ENCODE results near the gene PRKAA1.

DNA sequence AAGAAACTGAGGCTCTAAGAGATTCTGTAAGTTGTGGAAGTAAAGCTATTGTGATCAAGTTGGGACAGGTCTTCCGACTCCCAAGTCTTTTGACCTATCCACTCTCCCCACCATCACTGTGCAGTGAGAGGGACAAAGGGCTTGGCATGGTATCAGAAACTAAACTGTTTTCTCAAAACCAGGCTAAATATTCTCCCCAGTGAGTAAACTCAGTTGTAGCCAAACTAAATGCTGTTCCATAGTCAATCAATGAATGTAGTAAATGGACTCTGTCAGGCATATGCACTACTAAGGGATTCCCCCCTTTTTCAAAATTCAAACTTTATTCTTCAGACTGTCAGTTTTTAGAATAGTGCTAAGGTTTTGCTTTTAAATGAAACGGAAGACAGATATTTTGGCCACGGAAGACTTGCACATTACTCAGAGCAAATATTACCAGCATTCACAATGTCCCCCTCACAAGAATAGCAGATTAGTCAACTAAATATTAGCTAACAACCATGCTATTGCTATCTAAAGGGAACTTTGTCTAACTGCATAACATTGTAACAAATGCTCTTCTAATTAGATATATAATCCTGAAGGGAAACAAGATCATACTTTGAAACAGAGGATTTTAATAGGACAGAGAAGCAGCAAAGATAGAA, 7.1 kb downstream of the PRKAA1 start:
- TF ChIP-seq, protein P1, sequence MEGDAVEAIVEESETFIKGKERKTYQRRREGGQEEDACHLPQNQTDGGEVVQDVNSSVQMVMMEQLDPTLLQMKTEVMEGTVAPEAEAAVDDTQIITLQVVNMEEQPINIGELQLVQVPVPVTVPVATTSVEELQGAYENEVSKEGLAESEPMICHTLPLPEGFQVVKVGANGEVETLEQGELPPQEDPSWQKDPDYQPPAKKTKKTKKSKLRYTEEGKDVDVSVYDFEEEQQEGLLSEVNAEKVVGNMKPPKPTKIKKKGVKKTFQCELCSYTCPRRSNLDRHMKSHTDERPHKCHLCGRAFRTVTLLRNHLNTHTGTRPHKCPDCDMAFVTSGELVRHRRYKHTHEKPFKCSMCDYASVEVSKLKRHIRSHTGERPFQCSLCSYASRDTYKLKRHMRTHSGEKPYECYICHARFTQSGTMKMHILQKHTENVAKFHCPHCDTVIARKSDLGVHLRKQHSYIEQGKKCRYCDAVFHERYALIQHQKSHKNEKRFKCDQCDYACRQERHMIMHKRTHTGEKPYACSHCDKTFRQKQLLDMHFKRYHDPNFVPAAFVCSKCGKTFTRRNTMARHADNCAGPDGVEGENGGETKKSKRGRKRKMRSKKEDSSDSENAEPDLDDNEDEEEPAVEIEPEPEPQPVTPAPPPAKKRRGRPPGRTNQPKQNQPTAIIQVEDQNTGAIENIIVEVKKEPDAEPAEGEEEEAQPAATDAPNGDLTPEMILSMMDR (IDR thresholded peaks at IDR 0.05; ENCODE audit: low read length) = no peak
- TF ChIP-seq EZH2 (optimal IDR thresholded peaks at IDR 0.05; ENCODE audit: low read depth, low read length) (no peak), EZH2phosphoT487 (IDR thresholded peaks at IDR 0.05; ENCODE audit: low read length) (no peak)

Measured in MM.1S (cell line).